Measurements from ENCODE around the gene ZNF730.
A peak's percentile ranks its signal among the peaks of the same experiment; 100 is the strongest.
"Not testable (repeated sequence)": the region's sequence is repeated elsewhere in the genome, so short reads cannot be mapped to it uniquely, and the experiment has no call there.

Gene ZNF730

DNA sequence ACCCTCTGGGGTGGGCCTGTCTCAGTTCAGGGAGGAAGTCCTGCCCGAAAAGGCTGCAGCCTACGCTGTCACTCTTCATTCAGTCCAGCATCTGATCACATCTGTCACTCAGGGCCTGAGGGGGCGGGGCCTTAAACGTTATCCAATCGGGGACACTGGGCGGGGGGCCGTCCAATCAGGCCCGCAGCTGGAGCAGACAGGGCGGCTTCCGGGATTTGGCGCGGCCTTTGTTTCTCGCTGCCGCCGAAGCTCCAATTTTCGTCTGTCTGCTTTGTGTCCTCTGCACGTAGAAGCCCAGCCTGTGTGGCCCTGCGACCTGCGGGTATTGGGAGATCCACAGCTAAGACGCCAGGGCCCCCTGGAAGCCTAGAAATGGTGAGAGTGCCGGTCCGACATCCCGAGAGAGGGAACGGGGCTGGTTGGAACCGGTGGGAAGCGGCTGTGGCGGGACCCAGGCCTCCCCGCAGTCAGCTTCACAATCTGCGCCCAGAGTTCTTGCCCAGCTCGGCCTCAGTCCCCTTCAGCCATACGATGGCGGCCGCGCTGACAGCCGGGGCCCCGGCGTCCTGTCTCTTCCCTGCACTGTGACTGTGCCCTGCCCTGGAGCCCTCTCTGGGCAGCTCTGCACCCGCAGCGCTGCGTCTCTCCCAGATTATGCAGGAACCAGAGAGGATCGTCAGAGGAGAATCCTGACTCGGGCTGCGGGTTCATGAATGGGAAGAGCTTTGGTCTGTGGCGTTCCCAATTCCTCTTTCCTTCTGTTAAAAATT, at the start of gene ZNF730:
Gene ZNF730, plus strand, starts transcription at position 224 of the 770 bp plus-strand sequence. Its CDS starts 149 bp downstream, at position 373.
- in situ Hi-C loops (cut with MboI; ENCODE audit: low pct_unique_long_range_greater_than_20kb, low sequenced_read_pairs, unreplicated experiment) = no loop called here
- TF ChIP-seq, protein P1, sequence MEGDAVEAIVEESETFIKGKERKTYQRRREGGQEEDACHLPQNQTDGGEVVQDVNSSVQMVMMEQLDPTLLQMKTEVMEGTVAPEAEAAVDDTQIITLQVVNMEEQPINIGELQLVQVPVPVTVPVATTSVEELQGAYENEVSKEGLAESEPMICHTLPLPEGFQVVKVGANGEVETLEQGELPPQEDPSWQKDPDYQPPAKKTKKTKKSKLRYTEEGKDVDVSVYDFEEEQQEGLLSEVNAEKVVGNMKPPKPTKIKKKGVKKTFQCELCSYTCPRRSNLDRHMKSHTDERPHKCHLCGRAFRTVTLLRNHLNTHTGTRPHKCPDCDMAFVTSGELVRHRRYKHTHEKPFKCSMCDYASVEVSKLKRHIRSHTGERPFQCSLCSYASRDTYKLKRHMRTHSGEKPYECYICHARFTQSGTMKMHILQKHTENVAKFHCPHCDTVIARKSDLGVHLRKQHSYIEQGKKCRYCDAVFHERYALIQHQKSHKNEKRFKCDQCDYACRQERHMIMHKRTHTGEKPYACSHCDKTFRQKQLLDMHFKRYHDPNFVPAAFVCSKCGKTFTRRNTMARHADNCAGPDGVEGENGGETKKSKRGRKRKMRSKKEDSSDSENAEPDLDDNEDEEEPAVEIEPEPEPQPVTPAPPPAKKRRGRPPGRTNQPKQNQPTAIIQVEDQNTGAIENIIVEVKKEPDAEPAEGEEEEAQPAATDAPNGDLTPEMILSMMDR (IDR thresholded peaks at IDR 0.05; ENCODE audit: extremely low read depth, insufficient read depth, missing control alignments) = no peak
- peak; percentile 83 for DNase-seq (ENCODE audit: low spot score)

- TF ChIP-seq, protein P1 (IDR thresholded peaks at IDR 0.05; ENCODE audit: extremely low read depth, insufficient read depth, missing control alignments) = peak; percentile 50
- in situ Hi-C loops (cut with MboI; ENCODE audit: low pct_unique_long_range_greater_than_20kb, low sequenced_read_pairs, unreplicated experiment) = no loop called here
- peak; percentile 45 for DNase-seq (ENCODE audit: low spot score)
Observed at GRCh38 chr19:23070353-23071146, 46.3 kb upstream of the ZNF730 start.

GRCh38 chr19:23071147-23071511, 45.7 kb upstream of the ZNF730 start:
- TF ChIP-seq, protein P1 (IDR thresholded peaks at IDR 0.05; ENCODE audit: extremely low read depth, insufficient read depth, missing control alignments) = no peak
- in situ Hi-C loops (cut with MboI; ENCODE audit: low pct_unique_long_range_greater_than_20kb, low sequenced_read_pairs, unreplicated experiment) = no loop called here
- peak; percentile 63 for DNase-seq (ENCODE audit: low spot score)

GRCh38 chr19:23075031-23075733, 41.6 kb upstream of the ZNF730 start:
- peak; percentile 77 for DNase-seq (ENCODE audit: low spot score)
- TF ChIP-seq, protein P1 (IDR thresholded peaks at IDR 0.05; ENCODE audit: extremely low read depth, insufficient read depth, missing control alignments) = peak; percentile 20
- in situ Hi-C loops (cut with MboI; ENCODE audit: low pct_unique_long_range_greater_than_20kb, low sequenced_read_pairs, unreplicated experiment) = no loop called here

GRCh38 chr19:23077776-23078175, 39.0 kb upstream of the ZNF730 start:
- in situ Hi-C loops (cut with MboI; ENCODE audit: low pct_unique_long_range_greater_than_20kb, low sequenced_read_pairs, unreplicated experiment); DNase-seq (ENCODE audit: low spot score): not testable (repeated sequence)

GRCh38 chr19:23093832-23094231, 23.0 kb upstream of the ZNF730 start:
- TF ChIP-seq, protein P1 (IDR thresholded peaks at IDR 0.05; ENCODE audit: extremely low read depth, insufficient read depth, missing control alignments) = no peak
- DNase-seq (ENCODE audit: low spot score) = no peak
- in situ Hi-C loops (cut with MboI; ENCODE audit: low pct_unique_long_range_greater_than_20kb, low sequenced_read_pairs, unreplicated experiment) = no loop called here
